Measurements from ENCODE around the gene ZNF786. TPM values are rescaled to one million over a fixed set of nuclear protein-coding genes. Genes with fewer than 3 reads are reported as not detected.
A peak's percentile ranks its signal among the peaks of the same experiment; 100 is the strongest.

ZNF786 gene
- total and polyA plus RNA-seq, 9 of the 15 experiments (the other 6 are each of a cell fraction or from before 2014, with no cell fraction given) = 0.31 to 5.4 (median 3.0) TPM

DNA sequence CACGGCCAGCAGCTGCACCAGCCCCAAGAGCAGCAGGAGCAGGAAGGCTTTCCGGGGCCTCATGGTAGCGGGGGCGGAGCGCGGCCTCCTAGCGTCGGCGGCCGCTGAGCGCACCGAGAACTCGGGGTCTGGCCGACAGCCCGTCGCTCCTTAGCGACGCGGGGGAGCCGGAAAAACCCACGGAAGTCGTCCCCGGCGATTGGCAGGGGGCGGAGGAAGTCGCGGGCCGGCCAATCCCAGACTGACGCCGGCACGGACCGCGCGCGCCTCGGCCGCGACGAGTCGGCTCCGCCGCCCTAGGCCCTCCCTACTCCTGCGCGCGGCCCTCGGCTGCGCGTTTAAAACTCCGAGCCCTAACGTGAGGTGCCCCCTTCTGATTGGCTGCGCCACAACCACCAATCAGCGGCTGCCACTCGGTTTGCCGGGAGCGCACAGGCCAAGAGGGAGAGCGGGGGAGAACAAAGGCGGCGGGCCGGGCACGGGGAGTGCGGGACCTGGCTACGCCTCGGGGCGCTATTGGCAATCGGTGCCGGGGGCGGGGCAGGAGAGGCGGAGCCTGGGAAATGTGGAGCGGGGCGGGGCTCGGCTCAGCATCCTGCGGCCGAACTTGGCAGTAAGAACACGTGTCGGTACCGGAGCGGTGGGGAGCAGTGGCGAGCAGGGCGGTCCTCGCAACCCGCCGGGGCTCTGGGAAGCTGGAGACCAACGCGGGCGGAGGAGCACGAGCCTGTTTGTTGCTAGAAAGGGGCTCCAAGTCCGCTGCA is 62.0 kb downstream of the ZNF786 start, which contains the start of gene PDIA4 (continued):
- no peak for TF ChIP-seq SRSF1 (IDR thresholded peaks at IDR 0.05; ENCODE audit: low read depth, low read length)
- TF ChIP-seq TARDBP (IDR thresholded peaks at IDR 0.05) = peak; percentile 88
- TF ChIP-seq ZKSCAN1 (IDR thresholded peaks at IDR 0.05; ENCODE audit: low read depth, low read length) = peak; percentile 64
- peak; percentile 93 for TF ChIP-seq PHF8 (IDR thresholded peaks at IDR 0.05; ENCODE audit: borderline replicate concordance, low read length)
- TF ChIP-seq BHLHE40 (IDR thresholded peaks at IDR 0.05; ENCODE audit: low read length) = peak; percentile 93
- TF ChIP-seq U2AF1 (optimal IDR thresholded peaks at IDR 0.05; ENCODE audit: low read depth, low read length) = peak; percentile 91
- TF ChIP-seq, protein P1, sequence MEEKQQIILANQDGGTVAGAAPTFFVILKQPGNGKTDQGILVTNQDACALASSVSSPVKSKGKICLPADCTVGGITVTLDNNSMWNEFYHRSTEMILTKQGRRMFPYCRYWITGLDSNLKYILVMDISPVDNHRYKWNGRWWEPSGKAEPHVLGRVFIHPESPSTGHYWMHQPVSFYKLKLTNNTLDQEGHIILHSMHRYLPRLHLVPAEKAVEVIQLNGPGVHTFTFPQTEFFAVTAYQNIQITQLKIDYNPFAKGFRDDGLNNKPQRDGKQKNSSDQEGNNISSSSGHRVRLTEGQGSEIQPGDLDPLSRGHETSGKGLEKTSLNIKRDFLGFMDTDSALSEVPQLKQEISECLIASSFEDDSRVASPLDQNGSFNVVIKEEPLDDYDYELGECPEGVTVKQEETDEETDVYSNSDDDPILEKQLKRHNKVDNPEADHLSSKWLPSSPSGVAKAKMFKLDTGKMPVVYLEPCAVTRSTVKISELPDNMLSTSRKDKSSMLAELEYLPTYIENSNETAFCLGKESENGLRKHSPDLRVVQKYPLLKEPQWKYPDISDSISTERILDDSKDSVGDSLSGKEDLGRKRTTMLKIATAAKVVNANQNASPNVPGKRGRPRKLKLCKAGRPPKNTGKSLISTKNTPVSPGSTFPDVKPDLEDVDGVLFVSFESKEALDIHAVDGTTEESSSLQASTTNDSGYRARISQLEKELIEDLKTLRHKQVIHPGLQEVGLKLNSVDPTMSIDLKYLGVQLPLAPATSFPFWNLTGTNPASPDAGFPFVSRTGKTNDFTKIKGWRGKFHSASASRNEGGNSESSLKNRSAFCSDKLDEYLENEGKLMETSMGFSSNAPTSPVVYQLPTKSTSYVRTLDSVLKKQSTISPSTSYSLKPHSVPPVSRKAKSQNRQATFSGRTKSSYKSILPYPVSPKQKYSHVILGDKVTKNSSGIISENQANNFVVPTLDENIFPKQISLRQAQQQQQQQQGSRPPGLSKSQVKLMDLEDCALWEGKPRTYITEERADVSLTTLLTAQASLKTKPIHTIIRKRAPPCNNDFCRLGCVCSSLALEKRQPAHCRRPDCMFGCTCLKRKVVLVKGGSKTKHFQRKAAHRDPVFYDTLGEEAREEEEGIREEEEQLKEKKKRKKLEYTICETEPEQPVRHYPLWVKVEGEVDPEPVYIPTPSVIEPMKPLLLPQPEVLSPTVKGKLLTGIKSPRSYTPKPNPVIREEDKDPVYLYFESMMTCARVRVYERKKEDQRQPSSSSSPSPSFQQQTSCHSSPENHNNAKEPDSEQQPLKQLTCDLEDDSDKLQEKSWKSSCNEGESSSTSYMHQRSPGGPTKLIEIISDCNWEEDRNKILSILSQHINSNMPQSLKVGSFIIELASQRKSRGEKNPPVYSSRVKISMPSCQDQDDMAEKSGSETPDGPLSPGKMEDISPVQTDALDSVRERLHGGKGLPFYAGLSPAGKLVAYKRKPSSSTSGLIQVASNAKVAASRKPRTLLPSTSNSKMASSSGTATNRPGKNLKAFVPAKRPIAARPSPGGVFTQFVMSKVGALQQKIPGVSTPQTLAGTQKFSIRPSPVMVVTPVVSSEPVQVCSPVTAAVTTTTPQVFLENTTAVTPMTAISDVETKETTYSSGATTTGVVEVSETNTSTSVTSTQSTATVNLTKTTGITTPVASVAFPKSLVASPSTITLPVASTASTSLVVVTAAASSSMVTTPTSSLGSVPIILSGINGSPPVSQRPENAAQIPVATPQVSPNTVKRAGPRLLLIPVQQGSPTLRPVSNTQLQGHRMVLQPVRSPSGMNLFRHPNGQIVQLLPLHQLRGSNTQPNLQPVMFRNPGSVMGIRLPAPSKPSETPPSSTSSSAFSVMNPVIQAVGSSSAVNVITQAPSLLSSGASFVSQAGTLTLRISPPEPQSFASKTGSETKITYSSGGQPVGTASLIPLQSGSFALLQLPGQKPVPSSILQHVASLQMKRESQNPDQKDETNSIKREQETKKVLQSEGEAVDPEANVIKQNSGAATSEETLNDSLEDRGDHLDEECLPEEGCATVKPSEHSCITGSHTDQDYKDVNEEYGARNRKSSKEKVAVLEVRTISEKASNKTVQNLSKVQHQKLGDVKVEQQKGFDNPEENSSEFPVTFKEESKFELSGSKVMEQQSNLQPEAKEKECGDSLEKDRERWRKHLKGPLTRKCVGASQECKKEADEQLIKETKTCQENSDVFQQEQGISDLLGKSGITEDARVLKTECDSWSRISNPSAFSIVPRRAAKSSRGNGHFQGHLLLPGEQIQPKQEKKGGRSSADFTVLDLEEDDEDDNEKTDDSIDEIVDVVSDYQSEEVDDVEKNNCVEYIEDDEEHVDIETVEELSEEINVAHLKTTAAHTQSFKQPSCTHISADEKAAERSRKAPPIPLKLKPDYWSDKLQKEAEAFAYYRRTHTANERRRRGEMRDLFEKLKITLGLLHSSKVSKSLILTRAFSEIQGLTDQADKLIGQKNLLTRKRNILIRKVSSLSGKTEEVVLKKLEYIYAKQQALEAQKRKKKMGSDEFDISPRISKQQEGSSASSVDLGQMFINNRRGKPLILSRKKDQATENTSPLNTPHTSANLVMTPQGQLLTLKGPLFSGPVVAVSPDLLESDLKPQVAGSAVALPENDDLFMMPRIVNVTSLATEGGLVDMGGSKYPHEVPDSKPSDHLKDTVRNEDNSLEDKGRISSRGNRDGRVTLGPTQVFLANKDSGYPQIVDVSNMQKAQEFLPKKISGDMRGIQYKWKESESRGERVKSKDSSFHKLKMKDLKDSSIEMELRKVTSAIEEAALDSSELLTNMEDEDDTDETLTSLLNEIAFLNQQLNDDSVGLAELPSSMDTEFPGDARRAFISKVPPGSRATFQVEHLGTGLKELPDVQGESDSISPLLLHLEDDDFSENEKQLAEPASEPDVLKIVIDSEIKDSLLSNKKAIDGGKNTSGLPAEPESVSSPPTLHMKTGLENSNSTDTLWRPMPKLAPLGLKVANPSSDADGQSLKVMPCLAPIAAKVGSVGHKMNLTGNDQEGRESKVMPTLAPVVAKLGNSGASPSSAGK (IDR thresholded peaks at IDR 0.05) = peak; percentile 98
- TF ChIP-seq, protein P2, sequence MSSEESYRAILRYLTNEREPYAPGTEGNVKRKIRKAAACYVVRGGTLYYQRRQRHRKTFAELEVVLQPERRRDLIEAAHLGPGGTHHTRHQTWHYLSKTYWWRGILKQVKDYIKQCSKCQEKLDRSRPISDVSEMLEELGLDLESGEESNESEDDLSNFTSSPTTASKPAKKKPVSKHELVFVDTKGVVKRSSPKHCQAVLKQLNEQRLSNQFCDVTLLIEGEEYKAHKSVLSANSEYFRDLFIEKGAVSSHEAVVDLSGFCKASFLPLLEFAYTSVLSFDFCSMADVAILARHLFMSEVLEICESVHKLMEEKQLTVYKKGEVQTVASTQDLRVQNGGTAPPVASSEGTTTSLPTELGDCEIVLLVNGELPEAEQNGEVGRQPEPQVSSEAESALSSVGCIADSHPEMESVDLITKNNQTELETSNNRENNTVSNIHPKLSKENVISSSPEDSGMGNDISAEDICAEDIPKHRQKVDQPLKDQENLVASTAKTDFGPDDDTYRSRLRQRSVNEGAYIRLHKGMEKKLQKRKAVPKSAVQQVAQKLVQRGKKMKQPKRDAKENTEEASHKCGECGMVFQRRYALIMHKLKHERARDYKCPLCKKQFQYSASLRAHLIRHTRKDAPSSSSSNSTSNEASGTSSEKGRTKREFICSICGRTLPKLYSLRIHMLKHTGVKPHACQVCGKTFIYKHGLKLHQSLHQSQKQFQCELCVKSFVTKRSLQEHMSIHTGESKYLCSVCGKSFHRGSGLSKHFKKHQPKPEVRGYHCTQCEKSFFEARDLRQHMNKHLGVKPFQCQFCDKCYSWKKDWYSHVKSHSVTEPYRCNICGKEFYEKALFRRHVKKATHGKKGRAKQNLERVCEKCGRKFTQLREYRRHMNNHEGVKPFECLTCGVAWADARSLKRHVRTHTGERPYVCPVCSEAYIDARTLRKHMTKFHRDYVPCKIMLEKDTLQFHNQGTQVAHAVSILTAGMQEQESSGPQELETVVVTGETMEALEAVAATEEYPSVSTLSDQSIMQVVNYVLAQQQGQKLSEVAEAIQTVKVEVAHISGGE (CRISPR knock-in tag; IDR thresholded peaks at IDR 0.05) = peak in 1 of 3 experiments; percentile 82; a peak in 1 of 6 replicates
- peak; percentile 40; the same call in 1 of the 2 replicates for TF ChIP-seq TCF3 (CRISPR knock-in tag; IDR thresholded peaks at IDR 0.05)
- no peak for TF ChIP-seq NFIX (CRISPR knock-in tag; IDR thresholded peaks at IDR 0.05; ENCODE audit: low read depth)
- no peak for TF ChIP-seq ZNF445 (CRISPR knock-in tag; IDR thresholded peaks at IDR 0.05; ENCODE audit: low read depth)
